ENCODE results near the gene TREH. TPM values are rescaled to one million over a fixed set of nuclear protein-coding genes. Genes with fewer than 3 reads are reported as not detected.
A peak's percentile ranks its signal among the peaks of the same experiment; 100 is the strongest.
"Not testable (repeated sequence)": the region's sequence is repeated elsewhere in the genome, so short reads cannot be mapped to it uniquely, and the experiment has no call there.

TREH gene
- total RNA-seq: not detected

DNA sequence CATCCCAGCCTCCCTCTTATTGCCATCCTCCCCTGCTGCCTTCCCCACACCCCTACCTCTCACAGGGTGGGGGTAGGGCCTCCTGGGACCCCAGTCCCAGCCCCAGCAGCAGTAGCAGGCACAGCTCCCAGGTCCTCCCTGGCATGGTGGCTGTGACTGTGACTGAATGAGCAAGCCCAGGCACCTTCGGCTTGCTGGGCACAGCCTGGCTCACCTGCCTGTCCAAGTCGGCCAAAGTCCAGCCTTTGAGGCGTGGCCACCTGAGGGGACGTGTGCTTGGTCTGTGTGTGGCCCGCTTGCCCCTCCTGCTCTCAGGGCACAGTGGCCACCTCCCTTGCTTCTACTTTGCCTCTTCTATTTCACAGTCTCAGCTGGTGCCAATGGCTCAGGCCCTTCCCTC is at the start of gene TREH:
Gene TREH, minus strand, starts transcription at position 168 of the 400 bp plus-strand sequence. Its CDS starts 23 bp downstream, at position 145.
- H3K4me3 ChIP-seq: no peak within 1 kb of the TSS
- H3K27me3 ChIP-seq: no peaks in the 10 kb centered on the region
- intact Hi-C loops (cut with DNase I; ENCODE audit: low total_unique reads): no loop called here
- DNase-seq: no peak
- H3K36me3 ChIP-seq: no peaks in the 10 kb centered on the region
- H3K27ac ChIP-seq: no peak within 1 kb of the TSS
- H3K9me3 ChIP-seq: no peaks in the 10 kb centered on the region
- no peaks in the 10 kb centered on the region for H3K4me1 ChIP-seq
- TF ChIP-seq CTCF (IDR thresholded peaks at IDR 0.05) (no peak), POLR2A (IDR thresholded peaks at IDR 0.05) (no peak)

GRCh38 chr11:118728112-118728511 is 48.7 kb upstream of the TREH start:
- H3K36me3 ChIP-seq; intact Hi-C loops (cut with DNase I; ENCODE audit: low total_unique reads); H3K4me3 ChIP-seq; H3K9me3 ChIP-seq; H3K4me1 ChIP-seq; H3K27me3 ChIP-seq; H3K27ac ChIP-seq; DNase-seq: not testable (repeated sequence)

GRCh38 chr11:118727721-118728066 is 48.2 kb upstream of the TREH start:
- H3K4me1 ChIP-seq; H3K27ac ChIP-seq; H3K27me3 ChIP-seq; intact Hi-C loops (cut with DNase I; ENCODE audit: low total_unique reads); H3K36me3 ChIP-seq; H3K9me3 ChIP-seq; H3K4me3 ChIP-seq; DNase-seq: not testable (repeated sequence)

- not testable (repeated sequence) for DNase-seq, H3K36me3 ChIP-seq, H3K4me1 ChIP-seq
Observed at GRCh38 chr11:118727001-118727720, 47.7 kb upstream of the TREH start.

DNA sequence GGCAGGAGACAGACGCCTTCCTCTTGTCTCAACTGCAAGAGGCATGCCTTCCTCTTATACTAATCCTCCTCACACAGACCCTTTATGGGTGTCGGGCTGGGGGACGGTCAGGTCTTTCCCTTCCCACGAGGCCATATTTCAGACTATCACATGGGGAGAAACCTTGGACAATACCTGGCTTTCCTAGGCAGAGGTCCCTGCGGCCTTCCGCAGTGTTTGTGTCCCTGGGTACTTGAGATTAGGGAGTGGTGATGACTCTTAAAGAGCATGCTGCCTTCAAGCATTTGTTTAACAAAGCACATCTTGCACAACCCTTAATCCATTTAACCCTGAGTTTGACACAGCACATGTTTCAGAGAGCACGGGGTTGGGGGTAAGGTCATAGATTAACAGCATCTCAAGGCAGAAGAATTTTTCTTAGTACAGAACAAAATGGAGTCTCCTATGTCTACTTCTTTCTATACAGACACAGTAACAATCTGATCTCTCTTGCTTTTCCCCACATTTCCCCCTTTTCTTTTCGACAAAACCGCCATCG is 42.1 kb upstream of the TREH start:
- H3K4me3 ChIP-seq; H3K27me3 ChIP-seq; H3K27ac ChIP-seq; H3K36me3 ChIP-seq; H3K4me1 ChIP-seq; intact Hi-C loops (cut with DNase I; ENCODE audit: low total_unique reads); DNase-seq; H3K9me3 ChIP-seq: not testable (repeated sequence)

More at GRCh38 chr11:118727001-118727720, 47.7 kb upstream of the TREH start:
- H3K4me3 ChIP-seq; H3K27ac ChIP-seq; H3K9me3 ChIP-seq; intact Hi-C loops (cut with DNase I; ENCODE audit: low total_unique reads); H3K27me3 ChIP-seq: not testable (repeated sequence)

DNA sequence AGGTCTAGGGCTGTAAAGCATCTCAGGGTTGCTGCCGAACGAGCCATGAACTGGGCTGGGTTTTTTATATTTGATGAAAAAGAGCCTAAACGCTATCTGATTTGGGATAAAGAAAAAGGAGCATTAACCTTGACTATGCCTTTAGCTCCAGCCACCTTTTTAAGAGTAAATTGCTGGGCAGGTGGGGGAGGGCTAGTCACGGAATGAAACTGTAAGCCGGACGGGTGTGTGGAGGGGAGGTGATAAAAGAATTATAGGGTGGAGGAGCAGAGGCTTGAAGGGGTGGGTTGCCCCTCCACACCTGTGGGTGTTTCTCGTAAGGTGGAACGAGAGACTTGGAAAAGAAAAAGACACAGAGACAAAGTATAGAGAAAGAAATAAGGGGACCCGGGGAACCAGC is 41.3 kb upstream of the TREH start:
- DNase-seq; H3K27me3 ChIP-seq; H3K9me3 ChIP-seq; H3K27ac ChIP-seq; intact Hi-C loops (cut with DNase I; ENCODE audit: low total_unique reads); H3K4me3 ChIP-seq; H3K36me3 ChIP-seq; H3K4me1 ChIP-seq: not testable (repeated sequence)

DNA sequence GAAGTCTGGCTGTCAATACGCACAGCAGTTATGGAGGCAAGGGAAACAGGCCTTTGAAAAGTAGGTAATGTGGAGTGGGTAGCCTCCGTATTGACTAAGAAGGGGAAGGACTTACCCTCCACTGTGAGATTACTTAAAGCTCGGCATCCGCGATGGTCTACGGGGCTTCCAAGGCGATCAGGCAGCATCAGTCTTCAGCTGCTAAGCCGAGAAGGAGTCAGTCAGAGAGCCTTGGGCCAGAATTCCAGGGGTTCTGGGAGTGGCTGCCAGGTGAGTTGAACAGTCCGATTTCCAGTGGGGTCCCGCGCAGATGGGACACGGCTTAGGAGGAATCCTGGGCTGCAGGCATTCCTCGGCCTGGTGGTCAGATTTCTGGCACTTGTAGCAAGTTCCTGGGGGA is 40.6 kb upstream of the TREH start:
- intact Hi-C loops (cut with DNase I; ENCODE audit: low total_unique reads); H3K27ac ChIP-seq; H3K36me3 ChIP-seq; H3K9me3 ChIP-seq; H3K27me3 ChIP-seq; H3K4me1 ChIP-seq; H3K4me3 ChIP-seq: not testable (repeated sequence)
- DNase-seq: peak in 1 of 2 donors; percentile 24

GRCh38 chr11:118718562-118718961 is 39.1 kb upstream of the TREH start:
- DNase-seq; H3K9me3 ChIP-seq; intact Hi-C loops (cut with DNase I; ENCODE audit: low total_unique reads); H3K27me3 ChIP-seq; H3K4me3 ChIP-seq; H3K4me1 ChIP-seq; H3K36me3 ChIP-seq; H3K27ac ChIP-seq: not testable (repeated sequence)

GRCh38 chr11:118717733-118718132 is 38.3 kb upstream of the TREH start:
- H3K9me3 ChIP-seq; H3K4me3 ChIP-seq; DNase-seq; H3K36me3 ChIP-seq; H3K27me3 ChIP-seq; H3K4me1 ChIP-seq; intact Hi-C loops (cut with DNase I; ENCODE audit: low total_unique reads); H3K27ac ChIP-seq: not testable (repeated sequence)

- H3K27ac ChIP-seq; H3K27me3 ChIP-seq; DNase-seq; intact Hi-C loops (cut with DNase I; ENCODE audit: low total_unique reads); H3K4me3 ChIP-seq; H3K36me3 ChIP-seq; H3K9me3 ChIP-seq; H3K4me1 ChIP-seq: not testable (repeated sequence)
Observed at GRCh38 chr11:118717221-118717620, 37.8 kb upstream of the TREH start.

Data from uterus (tissue), 4 donors.